ENCODE results near the gene MYLIP.
"Not testable (repeated sequence)": the region's sequence is repeated elsewhere in the genome, so short reads cannot be mapped to it uniquely, and the experiment has no call there.

The MYLIP gene

GRCh38 chr6:16173167-16173940 is 44.5 kb downstream of the MYLIP start:
- no peaks in the 10 kb centered on the region for H3K4me1 ChIP-seq
- no peak for TF ChIP-seq CTCF (IDR thresholded peaks at IDR 0.05)
- H2AFZ ChIP-seq: no peak overlapping the region
- H3K4me3 ChIP-seq (ENCODE audit: low read depth, low read length): no peak overlapping the region
- H3K9me3 ChIP-seq (ENCODE audit: control insufficient read depth, low read length): no peaks in the 10 kb centered on the region
- no peak overlapping the region for H3K4me2 ChIP-seq (ENCODE audit: low read length)
- no peaks in the 10 kb centered on the region for H3K36me3 ChIP-seq (ENCODE audit: control insufficient read depth, insufficient read depth, low read length)
- no peak overlapping the region for H3K27ac ChIP-seq
- H3K79me2 ChIP-seq: no peaks in the 10 kb centered on the region
- no peaks in the 10 kb centered on the region for H3K27me3 ChIP-seq (ENCODE audit: control insufficient read depth, insufficient read depth, low read length)
- H3K9ac ChIP-seq: no peak overlapping the region

DNA sequence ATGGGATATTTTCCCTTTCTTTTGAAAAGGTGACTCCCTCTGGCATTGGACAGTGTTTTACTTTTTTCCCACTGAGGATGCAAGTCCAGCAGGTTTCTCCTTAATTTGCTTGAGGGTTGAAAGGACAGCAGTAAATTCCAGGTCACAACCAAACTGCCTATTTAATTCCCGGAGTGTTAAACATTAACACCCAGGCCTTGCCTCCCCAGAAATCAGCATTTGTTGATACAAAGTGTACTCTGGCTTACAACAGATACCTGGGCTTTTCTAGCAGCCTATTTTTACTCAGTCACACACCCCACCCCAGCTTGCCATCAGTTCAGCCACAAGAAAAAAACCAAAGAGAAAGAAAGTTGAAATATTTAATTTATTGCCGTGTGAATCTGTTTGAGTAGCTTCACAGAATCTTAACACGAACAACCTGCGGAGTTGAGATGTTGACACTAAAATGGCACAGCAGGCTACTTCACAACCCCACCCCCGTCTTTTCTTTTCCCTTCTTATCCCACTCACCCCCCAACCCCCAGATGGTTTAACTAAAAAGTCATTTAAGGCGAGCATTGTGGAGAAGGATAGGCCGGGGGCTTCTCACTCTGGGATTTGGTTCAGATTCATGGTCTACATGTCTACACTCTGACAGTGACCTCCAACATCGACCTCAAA is 45.7 kb downstream of the MYLIP start:
- Histone ChIP-seq H3K4me1 (no peaks in the 10 kb centered on the region), H3K27me3 (ENCODE audit: control insufficient read depth, insufficient read depth, low read length) (no peaks in the 10 kb centered on the region), H3K27ac (no peak overlapping the region), H3K4me2 (ENCODE audit: low read length) (no peak overlapping the region), H3K9ac (no peak overlapping the region), H3K9me3 (ENCODE audit: control insufficient read depth, low read length) (no peaks in the 10 kb centered on the region), H2AFZ (no peak overlapping the region), H3K79me2 (no peaks in the 10 kb centered on the region), H3K36me3 (ENCODE audit: control insufficient read depth, insufficient read depth, low read length) (no peaks in the 10 kb centered on the region), H3K4me3 (ENCODE audit: low read depth, low read length) (no peak overlapping the region)
- TF ChIP-seq CTCF (IDR thresholded peaks at IDR 0.05): no peak

- H3K4me2 ChIP-seq (ENCODE audit: low read length); H2AFZ ChIP-seq; H3K27ac ChIP-seq; H3K4me3 ChIP-seq (ENCODE audit: low read depth, low read length); H3K27me3 ChIP-seq (ENCODE audit: control insufficient read depth, insufficient read depth, low read length); H3K9ac ChIP-seq; H3K79me2 ChIP-seq; H3K9me3 ChIP-seq (ENCODE audit: control insufficient read depth, low read length); H3K4me1 ChIP-seq; H3K36me3 ChIP-seq (ENCODE audit: control insufficient read depth, insufficient read depth, low read length): not testable (repeated sequence)
These were observed 47.7 kb downstream of the MYLIP start for GRCh38 chr6:16176600-16176999.

- Histone ChIP-seq H2AFZ (no peak overlapping the region), H3K4me1 (no peaks in the 10 kb centered on the region), H3K9ac (no peak overlapping the region), H3K79me2 (no peaks in the 10 kb centered on the region), H3K27me3 (ENCODE audit: control insufficient read depth, insufficient read depth, low read length) (no peaks in the 10 kb centered on the region), H3K27ac (no peak overlapping the region), H3K4me3 (ENCODE audit: low read depth, low read length) (no peak overlapping the region), H3K9me3 (ENCODE audit: control insufficient read depth, low read length) (no peaks in the 10 kb centered on the region), H3K36me3 (ENCODE audit: control insufficient read depth, insufficient read depth, low read length) (no peaks in the 10 kb centered on the region), H3K4me2 (ENCODE audit: low read length) (no peak overlapping the region)
- TF ChIP-seq CTCF (IDR thresholded peaks at IDR 0.05): no peak
These were observed 49.0 kb downstream of the MYLIP start for GRCh38 chr6:16177881-16178280.

DNA sequence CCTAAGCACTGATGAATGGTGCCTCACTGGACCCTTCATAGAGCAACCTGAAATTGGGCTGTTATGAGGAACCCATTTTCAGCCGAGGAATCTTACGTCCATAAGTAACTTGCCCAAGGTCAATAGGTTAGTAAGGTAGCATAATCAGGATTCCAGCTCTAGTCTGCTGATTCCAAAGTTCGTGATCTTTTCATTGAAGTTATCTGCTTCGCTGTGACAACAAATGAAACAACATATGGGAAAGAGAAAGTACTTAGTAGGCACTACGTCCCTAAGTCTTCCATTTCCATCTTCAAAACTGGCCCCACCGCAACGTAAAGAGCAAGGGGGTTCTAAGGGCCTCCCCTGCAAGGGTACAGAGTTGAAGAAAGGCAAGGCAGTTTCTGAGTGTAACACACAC is 49.5 kb downstream of the MYLIP start:
- Histone ChIP-seq H3K4me2 (ENCODE audit: low read length) (no peak overlapping the region), H3K36me3 (ENCODE audit: control insufficient read depth, insufficient read depth, low read length) (no peaks in the 10 kb centered on the region), H3K79me2 (no peaks in the 10 kb centered on the region), H3K27ac (no peak overlapping the region), H3K9ac (no peak overlapping the region), H3K4me1 (no peaks in the 10 kb centered on the region), H3K9me3 (ENCODE audit: control insufficient read depth, low read length) (no peaks in the 10 kb centered on the region), H2AFZ (no peak overlapping the region), H3K4me3 (ENCODE audit: low read depth, low read length) (no peak overlapping the region), H3K27me3 (ENCODE audit: control insufficient read depth, insufficient read depth, low read length) (no peaks in the 10 kb centered on the region)
- TF ChIP-seq CTCF (IDR thresholded peaks at IDR 0.05): no peak
